D341Med (cell line): Measurements from ENCODE around the gene GLIS1.
"Not testable (repeated sequence)": the region's sequence is repeated elsewhere in the genome, so short reads cannot be mapped to it uniquely, and the experiment has no call there.

Experiments used
- DNase-seq: peaks from one replicate; pipeline ENCODE4 v3.0.0; 2012; ENCODE audit warnings: low spot score

The GLIS1 gene

GRCh38 chr1:53654216-53655210, 84.5 kb downstream of the GLIS1 start:
- no peak for DNase-seq

- DNase-seq: no peak
Measured at GRCh38 chr1:53653631-53654030, 85.3 kb downstream of the GLIS1 start.

GRCh38 chr1:53653200-53653575, 85.8 kb downstream of the GLIS1 start:
- DNase-seq: no peak

GRCh38 chr1:53652441-53653199, 86.3 kb downstream of the GLIS1 start:
- DNase-seq: no peak

- DNase-seq: no peak
Measured at GRCh38 chr1:53651356-53651755, 87.6 kb downstream of the GLIS1 start.

- no peak for DNase-seq
Measured at GRCh38 chr1:53648516-53648915, 90.4 kb downstream of the GLIS1 start.

GRCh38 chr1:53647915-53648314, 91.0 kb downstream of the GLIS1 start:
- not testable (repeated sequence) for DNase-seq

- no peak for DNase-seq
Measured at GRCh38 chr1:53646732-53647131, 92.2 kb downstream of the GLIS1 start.

- DNase-seq: no peak
Measured at GRCh38 chr1:53645690-53646078, 93.3 kb downstream of the GLIS1 start.

GRCh38 chr1:53644909-53645689, 93.9 kb downstream of the GLIS1 start:
- no peak for DNase-seq

GRCh38 chr1:53644496-53644895, 94.5 kb downstream of the GLIS1 start:
- no peak for DNase-seq

- DNase-seq: no peak
Measured at GRCh38 chr1:53643881-53644390, 95.0 kb downstream of the GLIS1 start.

GRCh38 chr1:53643041-53643880, 95.7 kb downstream of the GLIS1 start:
- no peak for DNase-seq

GRCh38 chr1:53642607-53643006, 96.4 kb downstream of the GLIS1 start:
- DNase-seq: no peak

- no peak for DNase-seq
Measured at GRCh38 chr1:53642215-53642555, 96.8 kb downstream of the GLIS1 start.

GRCh38 chr1:53641481-53642214, 97.3 kb downstream of the GLIS1 start:
- DNase-seq: no peak

GRCh38 chr1:53640701-53641075, 98.3 kb downstream of the GLIS1 start:
- no peak for DNase-seq

- DNase-seq: no peak
Measured at GRCh38 chr1:53639996-53640700, 98.8 kb downstream of the GLIS1 start.

- DNase-seq: no peak
Measured at GRCh38 chr1:53639251-53639763, 99.7 kb downstream of the GLIS1 start.
